ENCODE measurements around the gene CRYBG1.

Gene CRYBG1

DNA sequence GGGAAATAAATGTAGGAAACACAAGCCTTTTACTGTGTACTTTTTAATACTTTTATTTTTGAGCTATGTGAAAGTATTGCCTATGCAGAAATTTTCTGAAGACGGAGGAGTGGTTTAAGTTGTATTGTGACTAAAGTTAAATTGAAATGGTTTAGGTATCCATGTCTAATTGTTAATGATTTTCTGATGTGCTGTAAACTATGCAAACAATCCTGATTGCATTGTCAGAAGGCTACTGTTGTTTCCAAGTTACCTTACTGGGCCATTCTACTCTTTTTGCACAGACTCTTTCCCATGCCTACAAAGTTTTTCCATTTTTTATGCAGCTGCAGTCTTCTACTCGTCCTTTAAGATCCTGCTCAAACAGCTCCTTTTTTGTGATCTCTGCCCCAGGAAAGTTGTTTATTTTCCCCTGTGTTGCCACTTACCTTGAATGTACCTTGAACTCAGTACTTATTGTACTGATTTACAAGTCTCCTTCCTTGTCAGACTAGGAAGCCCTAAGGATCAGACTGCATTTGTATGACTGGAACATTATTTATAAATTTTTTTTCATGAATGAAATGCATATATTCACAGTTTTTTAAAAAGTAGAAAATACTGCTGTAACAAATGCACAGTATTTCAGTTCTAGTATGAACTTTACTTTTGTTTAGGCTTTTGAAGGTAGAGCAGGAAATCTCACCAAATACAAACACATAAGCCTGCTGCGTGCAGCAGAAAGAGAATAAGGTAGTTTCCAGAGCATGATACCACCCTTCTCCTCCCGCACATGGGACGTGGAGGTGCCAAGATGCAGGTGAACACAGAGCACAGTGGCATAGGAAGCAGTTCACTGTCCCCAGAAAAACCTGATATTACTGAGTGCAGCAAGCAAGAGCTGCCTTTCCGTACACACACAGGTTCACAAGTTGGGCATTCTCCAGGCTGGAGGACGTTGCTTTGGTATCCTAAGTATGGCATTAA lies 97.8 kb downstream of the CRYBG1 start:
- no peak for DNase-seq (ENCODE audit: low read depth in 1 of 2, low spot score in 1 of 2)

DNA sequence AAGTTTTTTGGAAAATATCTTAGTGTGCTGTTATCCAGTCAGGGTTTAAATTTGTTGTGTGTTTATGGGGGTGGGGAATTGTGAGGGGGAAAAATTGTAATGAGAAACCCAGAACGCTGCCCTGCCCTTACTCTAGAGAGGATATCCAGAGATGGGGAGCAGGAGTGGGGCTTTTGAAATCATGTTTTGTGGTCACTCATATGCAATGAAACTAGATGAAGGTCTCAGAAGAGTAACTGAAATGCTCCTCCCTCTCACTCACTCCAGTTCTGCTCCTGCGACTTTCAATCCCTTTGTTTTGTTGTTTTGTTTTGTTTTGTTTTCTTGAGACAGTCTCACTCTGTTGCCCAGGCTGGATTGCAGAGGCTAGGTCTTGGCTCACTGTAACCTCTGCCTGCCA lies 100.0 kb downstream of the CRYBG1 start:
- no peak for DNase-seq (ENCODE audit: low read depth in 1 of 2, low spot score in 1 of 2)

DNA sequence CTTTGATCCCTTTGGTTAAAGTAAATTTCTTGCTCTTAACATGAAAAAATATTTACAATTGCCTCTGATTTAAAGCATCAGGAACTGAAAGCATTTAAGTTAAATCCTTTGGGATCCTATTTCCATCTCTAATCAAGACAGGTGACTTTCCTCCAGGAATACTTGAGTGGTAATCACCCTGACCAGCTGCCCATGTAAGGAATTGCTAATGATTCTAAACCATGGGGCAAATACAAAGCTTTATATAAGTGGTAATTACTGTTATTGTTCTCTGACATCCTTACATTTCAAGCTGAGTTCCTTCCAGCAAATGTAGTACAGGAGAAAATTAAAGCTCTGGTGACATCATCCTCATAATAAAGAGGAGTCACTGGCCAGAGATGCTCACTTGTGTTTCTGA lies 100.6 kb downstream of the CRYBG1 start:
- DNase-seq (ENCODE audit: low read depth in 1 of 2, low spot score in 1 of 2) = no peak

- no peak for DNase-seq (ENCODE audit: low read depth in 1 of 2, low spot score in 1 of 2)
These were observed 102.5 kb downstream of the CRYBG1 start for GRCh38 chr6:106462923-106463557.

GRCh38 chr6:106466211-106466610 lies 105.7 kb downstream of the CRYBG1 start:
- no peak for DNase-seq (ENCODE audit: low read depth in 1 of 2, low spot score in 1 of 2)

DNA sequence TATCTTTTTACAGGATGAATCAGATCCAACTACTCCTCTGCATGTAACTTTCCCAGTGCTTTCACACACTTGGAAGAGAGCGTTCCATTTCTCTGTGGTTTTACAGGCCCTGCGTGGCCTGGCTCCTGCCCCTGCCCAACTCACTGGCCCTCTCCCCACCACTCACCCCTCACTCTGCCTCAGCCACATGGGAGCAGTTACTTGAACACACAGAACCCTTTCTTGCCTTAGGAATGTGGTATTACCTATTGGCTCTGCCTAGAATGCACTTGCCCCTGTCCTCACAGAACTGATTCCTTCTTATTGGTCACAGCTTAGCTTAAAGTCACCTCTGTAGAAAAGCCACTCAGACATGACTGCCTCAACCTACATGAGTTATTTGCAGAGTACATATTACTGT lies 108.4 kb downstream of the CRYBG1 start:
- DNase-seq (ENCODE audit: low read depth in 1 of 2, low spot score in 1 of 2) = no peak

DNA sequence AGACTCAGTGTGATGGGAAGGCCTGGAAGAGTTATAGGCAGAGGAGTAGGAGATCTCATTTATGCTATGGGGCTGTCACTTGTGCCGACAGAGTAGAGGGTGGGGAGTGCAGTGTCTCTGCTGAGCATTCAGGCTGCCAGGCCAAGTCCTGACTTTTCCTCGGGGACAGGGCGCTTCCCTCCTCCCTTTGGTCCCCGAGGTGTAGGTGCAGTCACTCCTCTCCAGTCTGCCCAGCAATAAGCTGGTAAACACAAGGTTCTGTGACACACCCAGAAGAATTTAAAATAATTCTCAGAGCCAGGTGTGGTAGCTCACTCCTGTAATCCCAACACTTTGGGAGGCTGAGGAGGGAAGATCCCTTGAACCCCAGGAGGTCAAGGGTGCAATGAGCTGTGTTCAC lies 109.4 kb downstream of the CRYBG1 start:
- DNase-seq (ENCODE audit: low read depth in 1 of 2, low spot score in 1 of 2) = no peak

DNA sequence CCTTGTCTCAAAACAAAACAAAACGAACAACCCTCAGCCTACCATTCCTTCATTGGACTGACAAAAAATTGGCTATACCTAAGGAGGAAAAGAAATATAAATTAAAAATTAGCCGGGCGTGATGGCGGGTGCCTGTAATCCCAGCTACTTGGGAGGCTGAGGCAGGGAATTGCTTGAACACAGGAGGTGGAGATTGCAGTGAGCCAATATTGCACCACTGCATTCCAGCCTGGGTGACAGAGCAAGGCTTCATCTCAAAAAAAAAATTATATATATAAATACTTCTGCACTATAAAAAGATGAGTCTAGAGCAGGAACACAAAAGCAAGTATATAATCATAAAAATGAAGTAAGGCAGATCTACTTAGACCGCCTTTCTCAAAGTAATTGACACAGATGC lies 109.8 kb downstream of the CRYBG1 start:
- DNase-seq (ENCODE audit: low read depth in 1 of 2, low spot score in 1 of 2) = no peak

DNA sequence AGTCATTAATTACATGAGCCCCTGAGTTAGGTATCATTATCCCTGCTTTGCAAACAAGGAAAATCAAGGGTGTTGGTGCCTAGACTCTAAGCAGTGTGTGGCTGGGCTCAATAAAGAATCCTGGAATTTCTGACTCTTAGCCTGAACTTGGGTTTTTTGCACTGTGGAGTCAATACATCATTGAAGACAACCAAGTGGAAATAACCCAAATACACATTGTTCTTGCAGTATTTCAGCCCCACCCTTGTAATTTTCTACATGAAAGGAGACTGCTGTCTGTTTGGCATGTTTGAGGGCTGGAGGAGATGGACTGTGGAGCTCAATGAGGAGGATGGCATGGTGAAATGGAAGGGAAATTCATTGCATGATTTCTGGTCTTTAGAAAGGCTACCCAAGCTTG lies 110.3 kb downstream of the CRYBG1 start:
- no peak for DNase-seq (ENCODE audit: low read depth in 1 of 2, low spot score in 1 of 2)

DNA sequence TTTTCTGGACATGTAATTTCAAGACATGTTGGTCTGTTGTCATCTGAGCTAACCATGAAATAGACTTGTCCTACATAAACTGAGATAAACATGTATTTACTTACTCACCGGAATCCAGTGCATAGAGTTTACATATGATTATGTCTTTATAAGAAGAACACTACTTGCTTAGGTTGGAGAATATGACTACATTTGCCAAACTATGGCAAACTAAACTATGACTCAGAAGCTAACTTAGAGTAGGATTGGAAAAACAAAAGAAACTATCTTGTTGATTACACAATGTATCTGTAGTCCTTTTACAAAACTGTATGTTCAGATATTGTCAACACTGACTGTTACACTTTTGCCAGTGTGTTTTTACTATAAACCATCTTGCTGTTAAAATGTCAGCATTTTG lies 113.3 kb downstream of the CRYBG1 start:
- no peak for DNase-seq (ENCODE audit: low read depth in 1 of 2, low spot score in 1 of 2)

DNA sequence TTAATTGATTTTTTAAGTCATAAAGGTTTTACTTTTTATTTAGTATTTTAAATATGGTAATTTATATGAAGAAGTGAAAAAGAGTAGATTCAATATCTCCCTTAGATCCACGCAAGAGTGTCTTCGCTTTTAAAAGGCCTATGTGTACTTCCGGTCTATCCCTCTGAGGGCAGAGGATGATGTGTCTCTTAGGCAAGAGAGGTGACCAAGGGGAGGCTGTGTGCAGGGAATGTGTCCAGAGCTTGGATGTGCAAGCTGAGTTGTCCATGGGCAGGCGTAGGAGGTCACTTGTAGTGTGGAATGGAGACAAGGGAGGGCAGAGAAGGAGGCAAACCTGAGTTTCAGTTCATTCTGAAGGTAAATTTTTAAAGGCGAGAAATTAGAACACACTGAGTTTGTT lies 113.9 kb downstream of the CRYBG1 start:
- no peak for DNase-seq (ENCODE audit: low read depth in 1 of 2, low spot score in 1 of 2)

DNA sequence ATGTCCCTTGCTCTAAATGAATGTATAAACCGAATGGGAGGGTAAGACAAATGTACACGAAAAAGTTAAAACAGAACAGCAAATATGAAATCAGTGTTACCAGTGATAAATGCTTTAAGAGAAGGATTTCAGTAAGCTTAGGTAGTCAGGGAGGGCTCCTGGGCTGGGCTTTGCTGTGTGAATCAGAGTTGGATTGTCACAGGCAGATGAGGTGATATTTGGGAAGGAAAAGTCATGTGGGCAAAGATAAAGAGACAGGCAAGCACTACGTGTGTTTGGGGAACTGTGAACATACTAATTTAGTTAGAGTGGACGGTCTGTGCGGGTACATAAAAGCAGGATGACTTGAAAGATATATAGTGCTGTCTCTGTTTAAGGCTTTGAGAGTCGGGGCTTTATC lies 114.8 kb downstream of the CRYBG1 start:
- no peak for DNase-seq (ENCODE audit: low read depth in 1 of 2, low spot score in 1 of 2)

GRCh38 chr6:106476331-106477105 lies 116.0 kb downstream of the CRYBG1 start:
- no peak for DNase-seq (ENCODE audit: low read depth in 1 of 2, low spot score in 1 of 2)

DNA sequence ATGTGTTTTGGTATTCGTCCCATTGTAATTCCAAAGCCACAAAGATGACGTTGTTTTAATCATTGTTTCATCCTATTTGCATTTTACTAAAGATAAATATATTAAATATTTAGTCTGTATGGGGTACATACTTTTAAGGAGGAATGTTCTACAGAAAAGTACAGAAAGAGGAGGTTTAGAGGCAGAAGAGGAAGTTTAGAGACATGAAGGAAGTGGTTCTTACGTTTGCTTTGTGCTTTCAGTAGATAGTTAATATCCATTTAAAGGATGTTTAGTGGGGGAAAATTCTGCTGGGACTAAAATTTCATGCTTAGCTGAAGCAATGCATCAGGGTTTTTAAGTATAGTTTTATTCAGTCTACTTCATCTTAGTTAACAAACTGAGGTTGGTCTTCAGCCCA lies 116.6 kb downstream of the CRYBG1 start:
- DNase-seq (ENCODE audit: low read depth in 1 of 2, low spot score in 1 of 2) = no peak

DNA sequence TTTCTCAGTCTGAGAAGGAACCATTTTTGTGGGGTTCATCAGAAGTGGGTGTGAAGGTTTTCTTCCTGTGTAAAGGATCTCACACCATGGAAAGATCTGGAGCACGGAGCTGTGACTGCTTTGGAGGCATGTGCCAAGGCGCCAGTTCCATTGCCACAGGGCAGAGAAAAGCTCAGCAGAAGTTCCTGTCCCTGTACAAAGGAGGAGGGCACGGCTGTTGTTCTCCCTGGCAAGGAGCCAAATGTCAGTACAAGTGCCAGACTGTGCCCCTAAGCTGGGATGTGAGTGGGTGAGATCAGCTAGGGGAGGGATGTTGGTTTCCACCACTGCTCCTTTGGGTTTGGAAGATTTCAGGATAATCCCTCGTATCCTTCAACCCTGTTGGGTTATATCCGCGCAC lies 117.3 kb downstream of the CRYBG1 start:
- no peak for DNase-seq (ENCODE audit: low read depth in 1 of 2, low spot score in 1 of 2)

GRCh38 chr6:106486236-106486635 lies 125.7 kb downstream of the CRYBG1 start:
- no peak for DNase-seq (ENCODE audit: low read depth in 1 of 2, low spot score in 1 of 2)

- no peak for DNase-seq (ENCODE audit: low read depth in 1 of 2, low spot score in 1 of 2)
These were observed 128.2 kb downstream of the CRYBG1 start for GRCh38 chr6:106488494-106489370.

DNA sequence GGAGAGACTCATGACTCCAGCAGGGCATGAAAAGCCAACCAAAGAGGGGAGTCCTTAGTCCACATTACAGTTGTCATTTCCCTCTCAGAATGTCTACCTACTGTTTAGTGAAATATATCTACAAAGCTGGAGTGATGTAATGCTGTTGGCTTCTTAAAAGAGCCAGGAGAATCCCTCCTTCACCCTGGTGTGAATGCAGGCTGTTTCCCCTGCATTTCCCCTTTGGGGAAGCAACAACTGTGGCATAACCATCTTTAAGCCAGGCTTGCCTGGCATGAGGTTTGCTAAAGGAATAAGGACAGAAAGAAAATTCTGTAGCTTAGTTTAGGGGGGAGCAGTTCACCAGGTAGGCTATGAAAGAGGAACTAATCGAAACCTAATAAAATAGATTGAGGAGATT lies 129.5 kb downstream of the CRYBG1 start:
- DNase-seq (ENCODE audit: low read depth in 1 of 2, low spot score in 1 of 2) = no peak

- no peak for DNase-seq (ENCODE audit: low read depth in 1 of 2, low spot score in 1 of 2)
These were observed 129.9 kb downstream of the CRYBG1 start for GRCh38 chr6:106490436-106490835.

DNA sequence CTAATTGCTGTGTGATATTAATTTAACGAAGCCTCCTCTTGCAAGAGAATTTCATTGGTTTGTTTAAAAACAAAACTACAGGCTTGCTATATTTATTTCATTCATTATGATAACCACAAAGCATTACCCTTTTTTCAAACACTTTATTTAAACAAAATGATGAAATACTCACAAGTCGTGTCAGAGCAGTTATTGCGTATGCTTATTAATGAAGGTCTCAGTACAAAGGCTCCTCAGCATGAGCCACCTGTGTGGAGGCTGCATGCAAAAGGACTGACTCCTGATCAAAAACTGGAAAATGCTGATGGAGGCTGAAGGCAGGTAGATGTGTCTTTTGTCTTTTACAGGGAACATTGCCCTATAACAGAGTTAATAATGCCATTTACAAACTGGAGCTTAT lies 130.5 kb downstream of the CRYBG1 start:
- no peak for DNase-seq (ENCODE audit: low read depth in 1 of 2, low spot score in 1 of 2)

DNA sequence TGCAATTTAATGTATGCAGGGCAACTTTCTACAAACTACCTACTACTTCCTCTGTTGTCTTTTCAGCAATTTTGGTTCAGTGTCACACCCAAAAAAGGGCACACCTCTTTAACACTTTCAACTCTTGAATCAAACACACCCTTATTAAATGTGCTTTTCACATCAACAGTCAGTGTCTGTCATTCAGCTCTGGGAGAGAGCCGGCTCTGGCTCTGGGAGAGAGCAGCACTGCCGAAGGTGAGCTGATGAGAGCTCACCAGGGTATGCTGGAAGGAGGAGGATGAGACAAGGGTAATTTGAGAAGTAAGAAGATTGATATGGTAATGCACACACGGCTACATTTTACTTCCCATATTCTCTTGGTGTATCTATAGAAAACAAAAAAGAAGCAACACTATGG lies 134.5 kb downstream of the CRYBG1 start:
- no peak for DNase-seq (ENCODE audit: low read depth in 1 of 2, low spot score in 1 of 2)

Measured in activated CD4-positive, alpha-beta T cell treated with anti-CD3 and anti-CD28 coated beads, Interleukin-2, amount 50 U/mL, for 24 hours (primary cell).